NCI-H69 (cell line): ENCODE measurements around the gene BPGM.

Experiments
- DNase-seq: peaks from one replicate; lab custom pipeline; 2025; lab: John Stamatoyannopoulos, UW

The BPGM gene

GRCh38 chr7:134720091-134720935, 73.7 kb downstream of the BPGM start:
- no peak for DNase-seq

GRCh38 chr7:134721171-134721570, 74.5 kb downstream of the BPGM start:
- DNase-seq = no peak

GRCh38 chr7:134722786-134723322, 76.2 kb downstream of the BPGM start:
- no peak for DNase-seq

DNA sequence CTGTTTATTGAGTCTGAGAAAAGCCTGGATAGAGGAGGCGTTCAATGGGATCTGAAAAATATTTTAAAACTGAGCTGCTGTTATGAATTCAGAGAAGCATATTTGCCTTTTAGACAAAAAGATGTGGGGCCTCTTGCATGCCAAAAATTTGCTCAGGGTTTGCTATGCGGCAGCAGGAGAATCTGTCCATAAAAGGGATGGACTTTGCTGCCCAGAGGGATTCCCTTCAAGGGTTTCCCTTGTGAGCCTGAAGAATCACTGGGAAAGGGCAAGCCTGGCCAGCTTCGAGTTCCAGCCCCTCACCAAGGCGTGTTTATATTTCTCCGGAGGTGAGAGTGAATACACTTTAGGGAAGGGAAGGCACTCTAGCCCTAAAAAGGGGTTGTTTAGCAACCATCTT, 77.2 kb downstream of the BPGM start:
- no peak for DNase-seq

DNA sequence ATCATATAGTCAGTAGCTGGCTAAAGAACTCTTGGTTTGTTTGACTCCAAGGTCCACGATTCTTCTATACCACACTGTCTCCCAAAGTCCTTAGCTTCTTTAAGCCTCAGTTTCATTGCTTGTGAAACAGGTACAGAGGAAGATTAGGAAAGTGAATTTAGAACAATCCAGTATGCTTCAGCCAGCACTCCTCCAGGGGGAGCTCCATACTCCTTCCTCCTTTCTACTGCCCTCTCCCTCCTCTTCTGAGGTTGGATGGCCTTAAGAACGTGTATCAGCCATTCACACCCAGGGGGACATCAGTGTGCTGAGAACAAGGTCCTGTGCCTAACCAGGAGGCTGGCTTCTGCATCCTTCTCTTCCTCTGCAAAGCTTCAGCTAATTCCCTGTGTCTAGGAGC, 78.0 kb downstream of the BPGM start:
- no peak for DNase-seq

- no peak for DNase-seq
Observed at GRCh38 chr7:134726581-134726980, 79.9 kb downstream of the BPGM start.

DNA sequence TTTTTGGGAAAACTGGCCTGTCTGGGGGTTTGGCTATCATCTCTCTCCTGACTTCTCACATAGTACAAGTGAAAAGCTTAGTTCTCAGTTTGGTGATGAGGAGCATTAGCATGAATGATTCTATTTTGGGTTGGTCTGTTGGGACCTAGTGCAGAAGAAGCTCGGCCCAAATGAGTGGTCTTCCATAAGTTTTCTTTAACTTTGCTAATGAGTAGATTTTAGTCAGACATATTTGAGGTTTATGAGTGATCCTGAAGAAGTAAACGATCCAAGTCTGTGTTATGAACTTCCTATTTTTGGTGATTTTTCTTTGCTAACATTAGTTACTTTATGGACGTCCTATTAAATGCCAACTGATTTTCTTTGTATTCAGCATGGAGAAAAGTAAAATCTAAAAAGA, 81.1 kb downstream of the BPGM start:
- DNase-seq = no peak
